Activated CD4-positive, alpha-beta T cell treated with anti-CD3 and anti-CD28 coated beads for 24 hours (primary cell): ENCODE data around the gene IPO4.
A peak's percentile ranks its signal among the peaks of the same experiment; 100 is the strongest.

ENCODE experiments used
- DNase-seq, 2 donors: peaks; one replicate each; pipeline ENCODE4 v3.0.0-alpha.2; 2020; ENCODE audit warnings: low read depth in 2 of 2

IPO4 gene

DNA sequence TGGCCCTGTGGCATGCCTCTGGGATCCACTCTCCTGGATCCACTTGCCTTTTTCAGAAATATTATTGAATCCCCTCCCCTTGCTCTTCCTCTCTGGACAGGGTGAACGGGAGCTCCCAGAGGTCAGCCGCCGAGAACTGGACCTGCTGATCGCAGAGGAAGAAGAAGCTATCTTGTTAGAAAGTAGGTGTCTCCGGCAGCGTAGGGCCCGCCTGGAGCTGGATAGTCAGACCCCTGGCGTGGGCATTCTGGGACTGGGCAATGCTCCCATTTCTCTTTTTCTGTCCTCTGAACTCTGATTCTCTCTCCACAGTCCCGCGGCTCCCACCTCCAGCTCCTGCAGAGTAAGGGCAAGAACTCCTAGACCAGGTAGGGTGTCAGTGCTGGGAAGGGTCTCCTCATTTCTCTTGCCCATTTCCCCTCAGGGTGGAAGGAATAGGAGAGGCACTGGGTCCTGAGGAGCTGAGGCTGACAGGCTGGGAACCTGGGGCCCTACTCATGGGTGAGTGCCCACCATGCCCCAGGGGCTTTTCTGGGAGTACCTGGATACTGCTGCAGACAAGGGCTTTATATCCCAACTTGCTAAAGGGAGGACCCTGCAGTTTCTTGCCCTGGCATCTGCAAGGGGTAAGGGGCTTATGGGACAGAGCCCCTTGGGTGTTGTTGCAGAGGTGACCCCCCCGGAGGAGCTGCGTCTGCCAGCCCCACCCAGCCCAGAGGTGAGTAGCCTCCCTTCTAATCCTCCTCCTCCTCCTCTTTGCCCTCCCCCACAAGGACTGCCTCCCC, 11.4 kb downstream of the IPO4 start:
- no peak for DNase-seq

GRCh38 chr14:24176599-24176998, 12.0 kb downstream of the IPO4 start:
- no peak for DNase-seq

GRCh38 chr14:24172871-24173281, 15.7 kb downstream of the IPO4 start:
- DNase-seq = no peak

DNA sequence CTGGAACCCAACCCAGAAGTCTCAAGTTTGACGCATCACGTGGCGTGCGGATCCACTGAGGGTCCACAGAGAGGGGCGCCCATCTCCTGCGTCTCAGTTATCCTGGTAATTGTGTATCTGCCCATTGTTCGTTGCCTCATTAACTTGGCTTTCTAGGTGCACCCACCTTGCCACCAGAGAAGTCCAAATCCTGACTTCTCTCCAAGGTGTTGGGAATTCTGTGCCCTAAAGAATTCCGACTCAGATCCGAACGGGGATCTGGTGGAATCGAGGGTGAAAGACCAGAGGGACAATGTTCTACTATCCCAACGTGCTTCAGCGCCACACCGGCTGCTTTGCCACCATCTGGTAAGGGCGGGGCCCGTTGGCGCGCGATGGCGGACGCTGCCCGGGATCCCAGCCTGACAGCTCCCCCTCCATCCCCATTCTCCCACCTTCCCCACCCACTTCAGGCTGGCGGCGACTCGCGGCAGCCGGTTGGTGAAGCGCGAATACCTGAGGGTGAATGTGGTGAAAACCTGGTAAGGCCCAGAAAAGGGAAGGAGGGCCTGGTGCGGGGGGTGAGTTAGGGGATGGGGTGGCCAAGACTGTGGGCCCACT, 16.3 kb downstream of the IPO4 start:
- DNase-seq = no peak

DNA sequence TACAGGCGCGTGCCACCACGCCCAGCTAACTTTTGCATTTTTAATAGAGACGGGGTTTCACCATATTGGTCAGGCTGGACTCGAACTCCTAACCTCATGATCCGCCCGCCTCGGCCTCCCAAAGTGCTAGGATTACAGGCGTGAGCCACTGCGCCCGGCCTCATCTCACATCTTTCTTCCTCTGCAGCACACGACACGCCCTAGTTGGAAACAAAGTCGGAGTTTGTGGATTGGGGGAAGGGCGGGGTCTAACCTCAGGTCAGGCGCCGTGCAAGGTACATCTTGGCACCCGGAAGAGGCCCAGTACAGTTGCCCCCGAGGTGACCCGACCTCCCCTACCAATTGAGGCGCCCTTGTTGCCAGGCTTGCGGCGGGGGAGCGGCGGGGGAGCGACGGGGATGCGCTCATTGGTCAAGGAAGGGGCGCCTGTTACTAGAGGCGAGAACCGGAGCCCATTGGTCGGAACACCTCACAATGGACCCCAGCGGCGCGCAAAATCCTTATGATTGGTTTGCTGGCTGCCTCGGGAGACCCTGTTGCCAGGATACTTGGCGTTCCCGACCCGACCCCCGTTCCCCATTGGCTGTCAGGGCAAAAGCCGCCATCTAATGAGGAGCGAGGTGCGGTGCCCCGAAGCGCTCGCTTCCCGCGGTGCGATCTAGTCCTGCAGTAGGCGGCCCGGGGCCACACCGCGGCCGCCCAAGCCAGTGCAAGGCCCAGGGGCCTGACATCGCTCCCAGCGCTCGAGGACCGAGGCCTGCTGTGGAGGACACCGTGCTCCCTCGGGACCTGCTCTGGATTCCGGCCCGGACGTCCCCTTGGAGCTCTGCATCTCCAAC, 17.0 kb downstream of the IPO4 start, which contains the start of gene REC8:
Gene REC8, plus strand, starts transcription at position 659 of the 839 bp plus-strand sequence. CDS start 473 bp downstream, outside the sequence.
- peak in 1 of 2 donors; percentile 58 for DNase-seq

GRCh38 chr14:24167469-24168114, 21.0 kb downstream of the IPO4 start:
- DNase-seq = no peak

- no peak for DNase-seq
Measured at GRCh38 chr14:24165785-24166184, 22.8 kb downstream of the IPO4 start.

DNA sequence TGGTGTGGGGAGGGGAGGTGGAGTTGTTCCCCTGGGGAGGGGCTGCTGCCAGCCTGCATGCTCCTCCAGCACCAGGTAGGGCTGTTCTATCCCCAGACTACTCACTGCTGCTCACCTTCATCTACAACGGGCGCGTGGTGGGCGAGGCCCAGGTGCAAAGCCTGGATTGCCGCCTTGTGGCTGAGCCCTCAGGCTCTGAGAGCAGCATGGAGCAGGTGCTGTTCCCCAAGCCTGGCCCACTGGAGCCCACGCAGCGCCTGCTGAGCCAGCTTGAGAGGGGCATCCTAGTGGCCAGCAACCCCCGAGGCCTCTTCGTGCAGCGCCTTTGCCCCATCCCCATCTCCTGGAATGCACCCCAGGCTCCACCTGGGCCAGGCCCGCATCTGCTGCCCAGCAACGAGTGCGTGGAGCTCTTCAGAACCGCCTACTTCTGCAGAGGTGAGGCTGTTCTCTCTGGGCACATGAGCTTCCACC, 24.1 kb downstream of the IPO4 start:
- DNase-seq = no peak

GRCh38 chr14:24162093-24162492, 26.5 kb downstream of the IPO4 start:
- DNase-seq = no peak

DNA sequence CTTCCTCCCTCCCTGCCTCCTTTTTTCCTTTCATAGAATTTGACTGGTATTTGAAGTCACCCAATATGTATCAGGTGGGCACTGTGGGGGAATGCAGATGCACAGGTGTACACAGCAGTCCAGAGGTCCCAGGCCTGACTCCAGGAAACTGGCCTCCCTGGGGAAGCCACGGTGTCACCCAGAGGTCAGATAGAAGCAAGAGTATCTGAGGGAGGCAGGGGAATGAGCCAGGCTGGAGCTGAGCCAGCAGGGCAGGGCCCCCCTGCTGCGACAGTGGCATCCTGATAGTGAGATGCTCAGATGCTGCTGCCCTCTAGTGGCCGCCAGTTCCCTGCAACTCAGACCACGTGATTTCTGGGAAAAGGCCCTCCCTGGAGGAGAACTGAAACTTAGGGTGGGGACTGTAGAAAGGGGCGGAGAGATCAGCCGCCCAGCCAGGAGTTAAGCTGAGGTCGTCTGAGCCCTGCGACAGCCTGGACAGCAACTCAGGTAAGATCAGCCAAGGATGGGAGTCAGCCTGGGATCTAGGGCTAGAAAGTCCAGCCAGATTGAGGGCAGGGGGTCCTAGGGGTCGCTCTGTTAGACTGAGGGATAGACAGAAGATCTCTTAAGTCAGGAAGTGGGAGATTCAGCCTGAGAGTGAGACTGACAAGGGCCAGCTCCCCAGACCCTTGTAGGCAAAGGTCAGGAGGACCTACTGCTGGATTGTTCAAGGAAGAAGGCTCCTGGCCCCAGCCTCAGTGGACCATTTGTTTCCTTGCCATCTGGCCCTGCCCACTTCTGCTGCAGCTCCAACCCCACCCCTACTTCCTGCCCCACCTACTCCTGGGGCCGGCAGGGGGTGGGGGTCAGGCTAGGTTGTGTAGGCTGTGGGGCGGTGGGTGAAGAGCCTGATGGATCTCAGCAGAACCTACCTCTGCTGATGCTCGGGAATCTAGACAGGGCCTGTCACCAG, 27.5 kb downstream of the IPO4 start, which contains the start of gene IRF9:
Gene IRF9, plus strand, starts transcription at position 416 of the 955 bp plus-strand sequence. CDS start 880 bp downstream, outside the sequence.
- peak; percentile 95 to 99 for DNase-seq

GRCh38 chr14:24160499-24160849, 28.1 kb downstream of the IPO4 start:
- no peak for DNase-seq

- no peak for DNase-seq
Measured at GRCh38 chr14:24159777-24160498, 28.7 kb downstream of the IPO4 start.

DNA sequence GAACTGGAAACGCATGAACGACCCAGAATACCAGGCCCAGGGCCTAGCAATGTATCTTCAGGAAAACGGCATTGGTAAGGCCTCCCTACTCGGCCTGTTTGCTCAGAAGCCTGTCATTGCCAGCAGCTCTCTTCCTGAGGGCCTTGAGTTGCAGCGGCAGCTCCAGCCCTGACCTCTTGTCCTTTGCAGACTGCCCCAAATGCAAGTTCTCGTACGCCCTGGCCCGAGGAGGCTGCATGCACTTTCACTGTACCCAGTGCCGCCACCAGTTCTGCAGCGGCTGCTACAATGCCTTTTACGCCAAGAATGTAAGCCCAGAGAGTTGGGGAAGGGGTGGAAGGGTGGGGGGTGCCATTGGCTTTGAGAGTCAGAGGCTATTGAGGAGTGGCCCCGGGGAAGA, 31.3 kb downstream of the IPO4 start:
- DNase-seq = no peak

GRCh38 chr14:24156840-24157239, 31.8 kb downstream of the IPO4 start:
- no peak for DNase-seq

- no peak for DNase-seq
Measured at GRCh38 chr14:24155100-24155499, 33.5 kb downstream of the IPO4 start.

- no peak for DNase-seq
Measured at GRCh38 chr14:24151404-24152080, 37.1 kb downstream of the IPO4 start.

- DNase-seq = no peak
Measured at GRCh38 chr14:24150993-24151392, 37.6 kb downstream of the IPO4 start.

DNA sequence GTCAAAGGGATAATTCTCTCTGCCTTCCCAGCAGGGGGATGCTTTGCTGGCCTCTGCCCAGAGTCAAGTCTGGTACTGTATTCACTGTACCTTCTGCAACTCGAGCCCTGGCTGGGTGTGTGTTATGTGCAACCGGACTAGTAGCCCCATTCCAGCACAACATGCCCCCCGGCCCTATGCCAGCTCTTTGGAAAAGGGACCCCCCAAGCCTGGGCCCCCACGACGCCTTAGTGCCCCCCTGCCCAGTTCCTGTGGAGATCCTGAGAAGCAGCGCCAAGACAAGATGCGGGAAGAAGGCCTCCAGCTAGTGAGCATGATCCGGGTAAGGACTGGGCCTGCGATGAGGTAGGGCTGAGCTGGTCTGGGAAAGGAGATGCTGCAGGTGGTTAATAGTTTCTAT, 38.0 kb downstream of the IPO4 start:
- no peak for DNase-seq

GRCh38 chr14:24150061-24150460, 38.6 kb downstream of the IPO4 start:
- DNase-seq = no peak
